K562 (cell line): ENCODE results near the gene SYNGR4. TPM values are rescaled to one million over a fixed set of nuclear protein-coding genes. Genes with fewer than 3 reads are reported as not detected.
A peak's percentile ranks its signal among the peaks of the same experiment; 100 is the strongest.

Experiments used
- CHD1 ChIP-seq: fragments of 200-600 bp; sonication (generic); IDR thresholded peaks from one replicate; pipeline ENCODE4 v1.6.1; 2012; ENCODE audit warnings: mild to moderate bottlenecking, moderate library complexity, low read length, inconsistent platforms
- JUN ChIP-seq, 2 experiments: sonication (generic) in 1 of 2; formaldehyde crosslinking in 1 of 2; IDR thresholded peaks; 2 replicates each; pipeline versions ENCODE4 v1.6.1 to v1.8.0; 2012 to 2022; ENCODE audit warnings: borderline replicate concordance in 2 of 2, mild to moderate bottlenecking in 2 of 2, improper control_type of control experiment in 1 of 2, low read depth in 1 of 2, low read length in 1 of 2, missing genetic modification reagents in 1 of 2
- ZFP30 ChIP-seq: fragments of 250-450 bp; sonication (Bioruptor Pico); IDR thresholded peaks from 2 replicates; pipeline ENCODE4 v1.8.0; 2022; ENCODE audit warnings: moderate library complexity, mild to moderate bottlenecking, inconsistent platforms, borderline replicate concordance
- ZNF551 ChIP-seq: fragments of 250-450 bp; sonication (Bioruptor Pico); IDR thresholded peaks from 2 replicates; pipeline ENCODE4 v1.5.0; 2021; ENCODE audit warnings: mild to moderate bottlenecking, moderate library complexity
- ZNF75A ChIP-seq: fragments of 450-650 bp; formaldehyde crosslinking; IDR thresholded peaks from 2 replicates; pipeline ENCODE4 v1.4.0; 2020; ENCODE audit warnings: mild to moderate bottlenecking
- polyA plus RNA-seq, 8 experiments: library from polyadenylated mRNA; depleted of rRNA in 4 of 8; stranded (reverse) in 5 of 8; unstranded in 3 of 8; fragments of >200 nt; fragmentation: Nextera tagmentation in 2 of 8; fragmentation: Illumina TruSeq in 1 of 8; extraction: Ambion mirVana in 2 of 8; extraction: Trizol in 1 of 8; gene quantifications; 2 replicates each; pipeline versions ENCODE4 v1.2.1 to v1.2.3, GENCODE V29; 2011 to 2014; ENCODE audit warnings: inconsistent platforms in 1 of 8, missing spikeins in 1 of 8
- total RNA-seq, 7 experiments: library from RNA; depleted of rRNA in 6 of 7; stranded (reverse); fragments of >200 nt in 6 of 7; fragmentation: Illumina TruSeq in 2 of 7; extraction: Trizol in 2 of 7; gene quantifications; 2 replicates each; pipeline versions ENCODE4 v1.2.1 to v1.2.3, GENCODE V29; 2011 to 2021; ENCODE audit warnings: low replicate concordance in 1 of 7
- TF ChIP-seq, protein P1 (sequence below): fragments of 250-450 bp; sonication (Bioruptor Pico); IDR thresholded peaks from 2 replicates; pipeline ENCODE4 v1.9.0; 2021; ENCODE audit warnings: mild to moderate bottlenecking, inconsistent platforms
- TF ChIP-seq, protein P2 (sequence below): fragments of 450-650 bp; IDR thresholded peaks from 2 replicates; pipeline ENCODE4 v1.6.1; 2016
- TF ChIP-seq, protein P3 (sequence below): sonication (generic); formaldehyde crosslinking; IDR thresholded peaks from 2 replicates; pipeline ENCODE4 v1.8.0; 2022; ENCODE audit warnings: mild to moderate bottlenecking, low read depth, missing genetic modification reagents
- TF ChIP-seq, protein P4 (sequence below): fragments of 450-650 bp; formaldehyde crosslinking; IDR thresholded peaks from 2 replicates; pipeline ENCODE4 v1.4.0; 2020; ENCODE audit warnings: mild to moderate bottlenecking, mixed read lengths

Gene SYNGR4
- total and polyA plus RNA-seq, 9 of the 15 experiments (the other 6 are each of a cell fraction or from before 2014, with no cell fraction given) = 0.07 to 0.14 TPM; not detected in 7

DNA sequence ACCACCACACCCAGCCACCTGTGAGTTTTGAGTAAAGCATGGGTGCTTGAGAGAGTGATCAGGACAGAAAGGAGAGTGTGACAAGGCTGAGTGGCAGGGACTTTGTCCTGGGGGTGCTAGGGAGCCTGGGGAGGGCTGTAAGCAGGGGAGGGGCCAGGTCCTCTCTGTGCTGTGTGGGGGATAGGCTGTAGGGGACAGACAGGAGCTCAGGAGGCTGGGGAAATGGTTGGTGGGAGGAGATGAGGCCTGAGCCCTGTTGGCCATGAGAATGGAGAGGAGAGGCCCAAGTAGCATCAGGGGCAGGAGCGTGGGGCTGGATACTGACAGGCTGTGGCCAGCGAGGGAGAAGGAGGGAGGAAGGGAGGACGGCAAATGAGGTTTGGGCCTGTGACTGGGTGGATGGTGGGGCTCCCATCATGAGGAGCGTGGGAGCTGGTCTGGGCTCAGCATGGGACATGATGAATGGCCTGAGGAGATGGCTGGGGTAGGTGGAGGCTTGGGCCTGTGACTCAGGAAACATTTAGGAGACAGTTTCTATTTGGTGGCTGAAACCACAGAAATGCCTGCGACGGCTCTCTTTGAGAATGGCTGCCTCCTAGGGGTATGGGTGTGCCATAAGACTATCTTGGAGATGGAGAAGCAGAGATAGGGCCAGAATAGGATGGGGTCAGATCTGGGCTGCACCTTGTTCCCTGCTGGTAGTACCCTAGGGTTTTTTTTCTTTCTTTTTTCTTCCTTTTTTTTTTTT lies 54.3 kb downstream of the SYNGR4 start (continued):
- TF ChIP-seq, protein P1, sequence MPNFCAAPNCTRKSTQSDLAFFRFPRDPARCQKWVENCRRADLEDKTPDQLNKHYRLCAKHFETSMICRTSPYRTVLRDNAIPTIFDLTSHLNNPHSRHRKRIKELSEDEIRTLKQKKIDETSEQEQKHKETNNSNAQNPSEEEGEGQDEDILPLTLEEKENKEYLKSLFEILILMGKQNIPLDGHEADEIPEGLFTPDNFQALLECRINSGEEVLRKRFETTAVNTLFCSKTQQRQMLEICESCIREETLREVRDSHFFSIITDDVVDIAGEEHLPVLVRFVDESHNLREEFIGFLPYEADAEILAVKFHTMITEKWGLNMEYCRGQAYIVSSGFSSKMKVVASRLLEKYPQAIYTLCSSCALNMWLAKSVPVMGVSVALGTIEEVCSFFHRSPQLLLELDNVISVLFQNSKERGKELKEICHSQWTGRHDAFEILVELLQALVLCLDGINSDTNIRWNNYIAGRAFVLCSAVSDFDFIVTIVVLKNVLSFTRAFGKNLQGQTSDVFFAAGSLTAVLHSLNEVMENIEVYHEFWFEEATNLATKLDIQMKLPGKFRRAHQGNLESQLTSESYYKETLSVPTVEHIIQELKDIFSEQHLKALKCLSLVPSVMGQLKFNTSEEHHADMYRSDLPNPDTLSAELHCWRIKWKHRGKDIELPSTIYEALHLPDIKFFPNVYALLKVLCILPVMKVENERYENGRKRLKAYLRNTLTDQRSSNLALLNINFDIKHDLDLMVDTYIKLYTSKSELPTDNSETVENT (CRISPR knock-in tag) = no peak
- TF ChIP-seq, protein P2, sequence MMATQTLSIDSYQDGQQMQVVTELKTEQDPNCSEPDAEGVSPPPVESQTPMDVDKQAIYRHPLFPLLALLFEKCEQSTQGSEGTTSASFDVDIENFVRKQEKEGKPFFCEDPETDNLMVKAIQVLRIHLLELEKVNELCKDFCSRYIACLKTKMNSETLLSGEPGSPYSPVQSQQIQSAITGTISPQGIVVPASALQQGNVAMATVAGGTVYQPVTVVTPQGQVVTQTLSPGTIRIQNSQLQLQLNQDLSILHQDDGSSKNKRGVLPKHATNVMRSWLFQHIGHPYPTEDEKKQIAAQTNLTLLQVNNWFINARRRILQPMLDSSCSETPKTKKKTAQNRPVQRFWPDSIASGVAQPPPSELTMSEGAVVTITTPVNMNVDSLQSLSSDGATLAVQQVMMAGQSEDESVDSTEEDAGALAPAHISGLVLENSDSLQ = peak; percentile 89
- TF ChIP-seq CHD1 (no peak), ZNF551 (CRISPR knock-in tag) (no peak), ZFP30 (CRISPR knock-in tag) (no peak), ZNF75A (no peak), JUN (IDR thresholded peaks at IDR 0.05; ENCODE audit: borderline replicate concordance, low read depth, low read length) (no peak), JUN (CRISPR knock-in tag; IDR thresholded peaks at IDR 0.05; ENCODE audit: borderline replicate concordance) (no peak)
- TF ChIP-seq, protein P3, sequence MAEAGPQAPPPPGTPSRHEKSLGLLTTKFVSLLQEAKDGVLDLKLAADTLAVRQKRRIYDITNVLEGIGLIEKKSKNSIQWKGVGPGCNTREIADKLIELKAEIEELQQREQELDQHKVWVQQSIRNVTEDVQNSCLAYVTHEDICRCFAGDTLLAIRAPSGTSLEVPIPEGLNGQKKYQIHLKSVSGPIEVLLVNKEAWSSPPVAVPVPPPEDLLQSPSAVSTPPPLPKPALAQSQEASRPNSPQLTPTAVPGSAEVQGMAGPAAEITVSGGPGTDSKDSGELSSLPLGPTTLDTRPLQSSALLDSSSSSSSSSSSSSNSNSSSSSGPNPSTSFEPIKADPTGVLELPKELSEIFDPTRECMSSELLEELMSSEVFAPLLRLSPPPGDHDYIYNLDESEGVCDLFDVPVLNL = no peak
- TF ChIP-seq, protein P4, sequence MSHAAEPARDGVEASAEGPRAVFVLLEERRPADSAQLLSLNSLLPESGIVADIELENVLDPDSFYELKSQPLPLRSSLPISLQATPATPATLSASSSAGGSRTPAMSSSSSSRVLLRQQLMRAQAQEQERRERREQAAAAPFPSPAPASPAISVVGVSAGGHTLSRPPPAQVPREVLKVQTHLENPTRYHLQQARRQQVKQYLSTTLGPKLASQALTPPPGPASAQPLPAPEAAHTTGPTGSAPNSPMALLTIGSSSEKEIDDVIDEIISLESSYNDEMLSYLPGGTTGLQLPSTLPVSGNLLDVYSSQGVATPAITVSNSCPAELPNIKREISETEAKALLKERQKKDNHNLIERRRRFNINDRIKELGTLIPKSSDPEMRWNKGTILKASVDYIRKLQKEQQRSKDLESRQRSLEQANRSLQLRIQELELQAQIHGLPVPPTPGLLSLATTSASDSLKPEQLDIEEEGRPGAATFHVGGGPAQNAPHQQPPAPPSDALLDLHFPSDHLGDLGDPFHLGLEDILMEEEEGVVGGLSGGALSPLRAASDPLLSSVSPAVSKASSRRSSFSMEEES (CRISPR knock-in tag) = no peak
